ENCODE data around the gene CASQ2. TPM values are rescaled to one million over a fixed set of nuclear protein-coding genes. Genes with fewer than 3 reads are reported as not detected.

CASQ2 gene
- total and polyA plus RNA-seq, 2 of the 13 experiments (the other 11 are each of a cell fraction or from before 2014, with no cell fraction given), result not detected

DNA sequence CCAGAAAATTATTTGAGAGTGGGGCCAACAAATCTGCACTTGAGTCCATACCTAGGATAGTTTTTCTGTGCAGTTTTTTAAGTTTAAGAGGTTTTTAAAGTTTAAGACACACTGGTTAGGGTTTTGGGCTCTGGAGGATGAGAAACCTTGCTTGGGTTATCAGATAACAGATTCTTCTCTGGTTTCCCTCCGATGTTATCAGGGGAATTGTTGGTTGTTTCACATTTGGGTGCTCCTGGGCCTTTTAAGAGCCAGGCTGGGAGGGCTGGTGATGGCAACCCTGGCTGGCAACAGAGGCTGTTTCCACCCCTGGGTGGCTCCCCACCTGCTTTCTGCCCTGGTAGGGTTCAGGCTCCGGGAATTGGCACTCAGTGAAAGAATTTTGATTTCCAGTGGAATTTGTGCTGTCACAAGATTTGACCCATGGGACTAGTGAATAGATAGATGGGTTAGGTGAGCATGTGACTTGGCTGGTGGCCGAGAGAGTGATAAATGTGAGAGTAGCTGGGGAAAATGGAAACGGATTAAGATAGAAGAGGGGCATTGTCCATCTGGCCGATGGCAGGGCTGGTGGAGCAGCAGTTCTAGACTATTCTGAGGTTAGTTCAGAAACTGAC, 111.9 kb downstream of the CASQ2 start:
- CTCF ChIA-PET (ENCODE audit: low intra/inter-chr PET ratio, low total read pairs), result no interaction called here
- POLR2A ChIA-PET, result no interaction called here
- DNase-seq (ENCODE audit: low spot score), result no peak

DNA sequence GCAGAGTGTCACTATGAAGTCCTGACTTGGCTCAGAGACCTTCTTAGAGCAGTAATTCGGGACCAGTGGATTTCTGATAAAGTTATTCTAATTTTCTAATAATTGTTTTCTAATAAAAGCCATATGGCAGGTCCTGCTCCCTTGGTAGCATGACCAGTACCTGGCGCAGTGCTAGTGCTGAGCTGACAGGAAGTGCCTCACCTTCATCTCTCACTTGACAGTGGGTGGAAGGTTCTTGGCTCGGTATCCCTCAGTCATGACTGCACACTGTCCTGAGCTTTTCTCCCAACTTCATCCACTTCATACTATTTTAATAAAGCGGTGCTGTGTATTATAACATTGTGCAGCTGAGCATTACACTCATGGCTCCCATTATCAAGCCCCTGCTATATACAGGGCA, 112.6 kb downstream of the CASQ2 start:
- Histone ChIP-seq H3K27me3 (ENCODE audit: control insufficient read depth in 1 of 2, insufficient read depth in 2 of 2, low read length in 2 of 2) (no peaks in the 10 kb centered on the region), H4K20me1 (ENCODE audit: insufficient read depth, low read length) (no peaks in the 10 kb centered on the region), H3K4me2 (ENCODE audit: low read depth, low read length) (no peak overlapping the region), H3K79me2 (ENCODE audit: insufficient read depth, low read length) (no peaks in the 10 kb centered on the region), H3K36me3 (replicated peaks in 1 of 2; ENCODE audit: control insufficient read depth in 1 of 2, insufficient read depth in 2 of 2, low read length in 2 of 2) (peaks cover 9 to 86% of the 10 kb centered on the region in 2 experiments), H3K4me1 (ENCODE audit: insufficient read depth, low read length) (no peaks in the 10 kb centered on the region), H3K27ac (ENCODE audit: extremely low read length, insufficient read depth, low read length) (no peak overlapping the region), H3K9ac (ENCODE audit: insufficient read depth, low read depth, low read length) (no peak overlapping the region), H2AFZ (ENCODE audit: low read length) (no peak overlapping the region), H3K4me3 (replicated peaks in 1 of 3; ENCODE audit: insufficient read depth in 1 of 3, low read depth in 2 of 3, low read length in 3 of 3) (no peak overlapping the region), H3K9me3 (ENCODE audit: low read length) (no peaks in the 10 kb centered on the region)
- BruUV-seq (replicated peaks), result no TSS peak
- WGBS (ENCODE audit: low lambda C conversion rate), result 100% methylated on average over 4 of the region's 4 CpGs
- in situ Hi-C loops (cut with HindIII; ENCODE audit: extremely low pct_ligation_motif_present, low pct_unique_long_range_greater_than_20kb) (no loop called here), intact Hi-C loops (cut with micrococcal nuclease; ENCODE audit: unreplicated experiment) (no loop called here)
- FAIRE-seq, result no peak
- ChIA-PET POLR2A (no interaction called here), CTCF (ENCODE audit: low intra/inter-chr PET ratio, low total read pairs) (no interaction called here)
- DNase-seq (ENCODE audit: low spot score), result no peak
- no peak for ATAC-seq
- TF ChIP-seq PHF5A (CRISPR knock-in tag; IDR thresholded peaks at IDR 0.05; ENCODE audit: low read depth, unreplicated experiment) (no peak), KAT8 (CRISPR knock-in tag; IDR thresholded peaks at IDR 0.05) (no peak), PBX3 (CRISPR knock-in tag; IDR thresholded peaks at IDR 0.05; ENCODE audit: borderline replicate concordance) (no peak), MTERF4 (CRISPR knock-in tag; IDR thresholded peaks at IDR 0.05) (no peak), ZNF598 (CRISPR knock-in tag; IDR thresholded peaks at IDR 0.05; ENCODE audit: borderline replicate concordance) (no peak), ZFP90 (CRISPR knock-in tag; IDR thresholded peaks at IDR 0.05; ENCODE audit: borderline replicate concordance) (no peak), NFE2L1 (CRISPR knock-in tag; IDR thresholded peaks at IDR 0.05; ENCODE audit: borderline replicate concordance) (no peak), KDM5B (CRISPR knock-in tag; IDR thresholded peaks at IDR 0.05; ENCODE audit: borderline replicate concordance) (no peak), FOSL2 (CRISPR knock-in tag; IDR thresholded peaks at IDR 0.05) (no peak), ZNF619 (CRISPR knock-in tag; IDR thresholded peaks at IDR 0.05) (no peak), EED (CRISPR knock-in tag; IDR thresholded peaks at IDR 0.05) (no peak), ZNF816 (CRISPR knock-in tag; IDR thresholded peaks at IDR 0.05; ENCODE audit: borderline replicate concordance) (no peak), KDM5A (IDR thresholded peaks at IDR 0.05; ENCODE audit: borderline replicate concordance, low read length) (no peak)
- TF ChIP-seq, protein P1, sequence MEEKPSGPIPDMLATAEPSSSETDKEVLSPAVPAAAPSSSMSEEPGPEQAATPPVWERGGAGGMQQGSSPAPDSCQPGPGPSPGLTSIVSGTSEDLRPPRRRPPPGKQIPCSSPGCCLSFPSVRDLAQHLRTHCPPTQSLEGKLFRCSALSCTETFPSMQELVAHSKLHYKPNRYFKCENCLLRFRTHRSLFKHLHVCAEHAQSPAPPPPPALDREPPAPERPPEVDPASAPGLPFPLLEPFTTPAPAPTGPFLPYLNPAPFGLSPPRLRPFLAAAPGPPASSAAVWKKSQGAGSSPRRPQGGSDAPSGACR (CRISPR knock-in tag; IDR thresholded peaks at IDR 0.05), result no peak

More for the DNA sequence above, 111.9 kb downstream of the CASQ2 start:
- FAIRE-seq (no peak), ATAC-seq (no peak)
- Histone ChIP-seq H3K27me3 (ENCODE audit: control insufficient read depth in 1 of 2, insufficient read depth in 2 of 2, low read length in 2 of 2) (no peaks in the 10 kb centered on the region), H3K4me1 (ENCODE audit: insufficient read depth, low read length) (no peaks in the 10 kb centered on the region), H3K9me3 (ENCODE audit: low read length) (no peaks in the 10 kb centered on the region), H4K20me1 (ENCODE audit: insufficient read depth, low read length) (no peaks in the 10 kb centered on the region), H3K27ac (ENCODE audit: extremely low read length, insufficient read depth, low read length) (no peak overlapping the region), H3K79me2 (ENCODE audit: insufficient read depth, low read length) (no peaks in the 10 kb centered on the region), H3K36me3 (replicated peaks in 1 of 2; ENCODE audit: control insufficient read depth in 1 of 2, insufficient read depth in 2 of 2, low read length in 2 of 2) (peaks cover 10 to 80% of the 10 kb centered on the region in 2 experiments), H3K4me2 (ENCODE audit: low read depth, low read length) (no peak overlapping the region), H3K9ac (ENCODE audit: insufficient read depth, low read depth, low read length) (no peak overlapping the region), H3K4me3 (replicated peaks in 1 of 3; ENCODE audit: insufficient read depth in 1 of 3, low read depth in 2 of 3, low read length in 3 of 3) (no peak overlapping the region), H2AFZ (ENCODE audit: low read length) (no peak overlapping the region)
- TF ChIP-seq ZNF296 (CRISPR knock-in tag; conservative IDR thresholded peaks at IDR 0.05) (no peak), CREM (IDR thresholded peaks at IDR 0.05) (no peak), CREM (CRISPR knock-in tag; IDR thresholded peaks at IDR 0.05) (no peak), ZNF260 (CRISPR knock-in tag; IDR thresholded peaks at IDR 0.05; ENCODE audit: borderline replicate concordance, low read depth) (no peak), TMF1 (CRISPR knock-in tag; IDR thresholded peaks at IDR 0.05; ENCODE audit: low read depth) (no peak), JARID2 (CRISPR knock-in tag; IDR thresholded peaks at IDR 0.05; ENCODE audit: insufficient replicate concordance) (no peak)
- intact Hi-C loops (cut with micrococcal nuclease; ENCODE audit: unreplicated experiment) (no loop called here), in situ Hi-C loops (cut with HindIII; ENCODE audit: extremely low pct_ligation_motif_present, low pct_unique_long_range_greater_than_20kb) (no loop called here)
- WGBS (ENCODE audit: low lambda C conversion rate), result 92% methylated on average over 4 of the region's 5 CpGs
- no TSS peak for BruUV-seq (replicated peaks)
